Muscle layer of colon (tissue), 2 donors: ENCODE measurements around the gene B3GNT7.
A peak's percentile ranks its signal among the peaks of the same experiment; 100 is the strongest.
"Not testable (repeated sequence)": the region's sequence is repeated elsewhere in the genome, so short reads cannot be mapped to it uniquely, and the experiment has no call there.

Experiments
- H3K27ac ChIP-seq: one replicate; pipeline ENCODE4 v1.7.0; 2013; ENCODE audit warnings: low read depth, mild to moderate bottlenecking, low read length, moderate library complexity
- H3K27me3 ChIP-seq, 2 donors: one replicate each; pipeline ENCODE4 v1.7.0; 2013; ENCODE audit warnings: low read length in 2 of 2, mild to moderate bottlenecking in 2 of 2; ENCODE audit not compliant: insufficient read depth in 2 of 2, control insufficient read depth in 1 of 2
- H3K36me3 ChIP-seq: one replicate; pipeline ENCODE4 v1.7.0; 2013; ENCODE audit warnings: mild to moderate bottlenecking, low read length; ENCODE audit not compliant: insufficient read depth
- H3K4me1 ChIP-seq: one replicate; pipeline ENCODE4 v1.7.0; 2013; ENCODE audit warnings: mild to moderate bottlenecking, low read length; ENCODE audit not compliant: insufficient read depth
- H3K4me3 ChIP-seq, 2 donors: one replicate each; pipeline ENCODE4 v1.7.0; 2013; ENCODE audit warnings: low read length in 2 of 2, low read depth in 1 of 2, mild to moderate bottlenecking in 1 of 2, moderate library complexity in 1 of 2
- H3K9ac ChIP-seq: one replicate; pipeline ENCODE4 v1.7.0; 2013; ENCODE audit warnings: low read length
- H3K9me3 ChIP-seq: one replicate; pipeline ENCODE4 v1.7.0; 2013; ENCODE audit warnings: mild to moderate bottlenecking, low read length
- donor health status: abdominal sarcoma.
- donor health status: Adenocarcinoma of cecum.

B3GNT7 gene, protein sequence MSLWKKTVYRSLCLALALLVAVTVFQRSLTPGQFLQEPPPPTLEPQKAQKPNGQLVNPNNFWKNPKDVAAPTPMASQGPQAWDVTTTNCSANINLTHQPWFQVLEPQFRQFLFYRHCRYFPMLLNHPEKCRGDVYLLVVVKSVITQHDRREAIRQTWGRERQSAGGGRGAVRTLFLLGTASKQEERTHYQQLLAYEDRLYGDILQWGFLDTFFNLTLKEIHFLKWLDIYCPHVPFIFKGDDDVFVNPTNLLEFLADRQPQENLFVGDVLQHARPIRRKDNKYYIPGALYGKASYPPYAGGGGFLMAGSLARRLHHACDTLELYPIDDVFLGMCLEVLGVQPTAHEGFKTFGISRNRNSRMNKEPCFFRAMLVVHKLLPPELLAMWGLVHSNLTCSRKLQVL

GRCh38 chr2:231395188-231396057 lies at the start of gene B3GNT7:
TSS of gene B3GNT7 (plus strand) at chr2:231395710. CDS start at chr2:231395804, 94 bp downstream.
- no peaks in the 10 kb centered on the region for H3K36me3 ChIP-seq
- peak within 1 kb of the TSS in 1 of 2 donors; percentile 27 for H3K4me3 ChIP-seq
- H3K9ac ChIP-seq: no peak within 1 kb of the TSS
- H3K9me3 ChIP-seq: no peaks in the 10 kb centered on the region
- peaks cover 8% of the 10 kb centered on the region for H3K4me1 ChIP-seq
- H3K27ac ChIP-seq: no peak within 1 kb of the TSS
- H3K27me3 ChIP-seq: peaks cover 0 to 31% of the 10 kb centered on the region in 2 donors

- H3K36me3 ChIP-seq: no peaks in the 10 kb centered on the region
- H3K9ac ChIP-seq: no peak overlapping the region
- H3K27me3 ChIP-seq: no peaks in the 10 kb centered on the region
- no peaks in the 10 kb centered on the region for H3K9me3 ChIP-seq
- H3K27ac ChIP-seq: no peak overlapping the region
- peaks cover 6% of the 10 kb centered on the region for H3K4me1 ChIP-seq
- no peak overlapping the region for H3K4me3 ChIP-seq
Measured at GRCh38 chr2:231347081-231347480, 48.4 kb upstream of the B3GNT7 start.

DNA sequence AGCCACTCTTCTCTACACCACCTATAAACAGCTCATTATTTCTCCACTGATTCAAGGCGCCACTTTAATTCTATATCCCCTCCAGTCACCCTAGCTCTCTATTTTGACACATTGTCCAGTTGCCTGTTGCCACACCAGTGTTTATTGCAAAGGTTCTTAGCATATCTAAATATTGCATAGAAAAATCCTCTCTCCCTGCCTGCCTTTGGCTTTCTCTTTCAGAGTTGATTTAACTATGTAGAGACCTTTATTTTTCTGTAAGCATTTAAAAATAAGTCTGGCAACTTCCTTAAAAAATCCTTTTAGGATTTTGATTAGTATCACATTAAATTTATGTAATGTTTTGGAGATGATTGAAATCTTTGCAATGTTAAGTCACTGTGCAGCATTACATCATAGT lies 47.9 kb upstream of the B3GNT7 start:
- Histone ChIP-seq H3K4me1 (peaks cover 6% of the 10 kb centered on the region), H3K9ac (no peak overlapping the region), H3K36me3 (no peaks in the 10 kb centered on the region), H3K27me3 (no peaks in the 10 kb centered on the region), H3K9me3 (no peaks in the 10 kb centered on the region), H3K4me3 (no peak overlapping the region), H3K27ac (no peak overlapping the region)

- Histone ChIP-seq H3K27me3 (no peaks in the 10 kb centered on the region), H3K36me3 (no peaks in the 10 kb centered on the region), H3K9me3 (no peaks in the 10 kb centered on the region), H3K9ac (no peak overlapping the region), H3K4me3 (no peak overlapping the region), H3K27ac (no peak overlapping the region), H3K4me1 (peaks cover 6% of the 10 kb centered on the region)
Measured at GRCh38 chr2:231348173-231348572, 47.3 kb upstream of the B3GNT7 start.

GRCh38 chr2:231348704-231349373 lies 46.7 kb upstream of the B3GNT7 start:
- H3K27ac ChIP-seq: no peak overlapping the region
- H3K4me3 ChIP-seq: no peak overlapping the region
- no peaks in the 10 kb centered on the region for H3K36me3 ChIP-seq
- H3K4me1 ChIP-seq: peaks cover 6% of the 10 kb centered on the region
- H3K9ac ChIP-seq: no peak overlapping the region
- H3K9me3 ChIP-seq: no peaks in the 10 kb centered on the region
- no peaks in the 10 kb centered on the region for H3K27me3 ChIP-seq

GRCh38 chr2:231349374-231349735 lies 46.2 kb upstream of the B3GNT7 start:
- not testable (repeated sequence) for H3K9me3 ChIP-seq, H3K4me1 ChIP-seq, H3K4me3 ChIP-seq, H3K36me3 ChIP-seq, H3K27me3 ChIP-seq, H3K9ac ChIP-seq, H3K27ac ChIP-seq

- H3K27ac ChIP-seq: no peak overlapping the region
- no peaks in the 10 kb centered on the region for H3K27me3 ChIP-seq
- no peaks in the 10 kb centered on the region for H3K36me3 ChIP-seq
- no peak overlapping the region for H3K4me3 ChIP-seq
- no peak overlapping the region for H3K9ac ChIP-seq
- peaks cover 21% of the 10 kb centered on the region for H3K4me1 ChIP-seq
- no peaks in the 10 kb centered on the region for H3K9me3 ChIP-seq
Measured at GRCh38 chr2:231351648-231352047, 43.9 kb upstream of the B3GNT7 start.

DNA sequence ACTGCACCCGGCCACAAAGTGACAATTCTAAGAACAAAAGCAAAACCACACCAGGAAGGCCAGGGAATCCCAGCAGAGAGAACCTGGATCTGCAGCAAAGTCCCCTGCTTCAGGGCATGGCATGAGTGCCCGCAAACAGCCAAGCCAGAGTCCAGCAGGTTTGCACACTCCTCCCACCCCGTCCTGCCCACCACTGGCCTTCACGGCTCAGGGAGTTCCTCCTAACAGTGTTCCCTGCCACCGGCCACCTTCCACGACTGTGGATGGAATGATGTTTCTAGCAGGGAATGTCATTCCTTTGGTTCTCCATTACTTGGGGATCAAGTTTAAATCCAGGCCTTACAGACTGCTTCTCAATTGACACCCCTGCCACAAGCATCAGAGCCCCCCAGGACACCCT lies 42.0 kb upstream of the B3GNT7 start:
- H3K27ac ChIP-seq: no peak overlapping the region
- no peak overlapping the region for H3K9ac ChIP-seq
- H3K4me3 ChIP-seq: no peak overlapping the region
- no peaks in the 10 kb centered on the region for H3K27me3 ChIP-seq
- H3K9me3 ChIP-seq: no peaks in the 10 kb centered on the region
- peaks cover 24% of the 10 kb centered on the region for H3K4me1 ChIP-seq
- no peaks in the 10 kb centered on the region for H3K36me3 ChIP-seq

GRCh38 chr2:231355508-231356465 lies 39.7 kb upstream of the B3GNT7 start:
- Histone ChIP-seq H3K9me3 (no peaks in the 10 kb centered on the region), H3K27me3 (no peaks in the 10 kb centered on the region), H3K9ac (peak overlapping the region; percentile 15), H3K4me3 (peak overlapping the region in 1 of 2 donors; percentile 41), H3K27ac (peak overlapping the region; percentile 63), H3K36me3 (peaks cover 1% of the 10 kb centered on the region), H3K4me1 (peaks cover 18% of the 10 kb centered on the region)

GRCh38 chr2:231356466-231356844 lies 39.1 kb upstream of the B3GNT7 start:
- H3K4me1 ChIP-seq: peaks cover 18% of the 10 kb centered on the region
- no peaks in the 10 kb centered on the region for H3K27me3 ChIP-seq
- no peak overlapping the region for H3K27ac ChIP-seq
- H3K9ac ChIP-seq: no peak overlapping the region
- no peaks in the 10 kb centered on the region for H3K9me3 ChIP-seq
- no peak overlapping the region for H3K4me3 ChIP-seq
- peaks cover 6% of the 10 kb centered on the region for H3K36me3 ChIP-seq
